Measurements from ENCODE around the gene OCLN.

The OCLN gene

GRCh38 chr5:69489246-69489645, 3.3 kb upstream of the OCLN start:
- peaks cover 4 to 6% of the 10 kb centered on the region in 2 donors for H3K4me1 ChIP-seq (ENCODE audit: control insufficient read depth in 2 of 2, insufficient read depth in 2 of 2, low read length in 2 of 2)
- no peaks in the 10 kb centered on the region for H3K27me3 ChIP-seq (ENCODE audit: control insufficient read depth in 2 of 2, insufficient read depth in 2 of 2, low read length in 2 of 2)
- H3K9me3 ChIP-seq (ENCODE audit: control insufficient read depth in 2 of 2, low read length in 2 of 2): no peaks in the 10 kb centered on the region
- no peak overlapping the region for H3K27ac ChIP-seq (ENCODE audit: low read depth in 2 of 2, low read length in 2 of 2)
- no peaks in the 10 kb centered on the region for H3K36me3 ChIP-seq (ENCODE audit: control insufficient read depth in 2 of 2, insufficient read depth in 2 of 2, low read length in 2 of 2)
- no peak overlapping the region for H3K4me3 ChIP-seq (ENCODE audit: low read length in 2 of 2)
- H3K9ac ChIP-seq (ENCODE audit: low read depth in 1 of 2, low read length in 2 of 2): no peak overlapping the region

- Histone ChIP-seq H3K27me3 (ENCODE audit: control insufficient read depth in 2 of 2, insufficient read depth in 2 of 2, low read length in 2 of 2) (no peaks in the 10 kb centered on the region), H3K27ac (ENCODE audit: low read depth in 2 of 2, low read length in 2 of 2) (no peak overlapping the region), H3K4me3 (ENCODE audit: low read length in 2 of 2) (no peak overlapping the region), H3K9me3 (ENCODE audit: control insufficient read depth in 2 of 2, low read length in 2 of 2) (no peaks in the 10 kb centered on the region), H3K9ac (ENCODE audit: low read depth in 1 of 2, low read length in 2 of 2) (no peak overlapping the region), H3K36me3 (ENCODE audit: control insufficient read depth in 2 of 2, insufficient read depth in 2 of 2, low read length in 2 of 2) (no peaks in the 10 kb centered on the region), H3K4me1 (ENCODE audit: control insufficient read depth in 2 of 2, insufficient read depth in 2 of 2, low read length in 2 of 2) (peaks cover 4 to 6% of the 10 kb centered on the region in 2 donors)
These were observed 1.6 kb upstream of the OCLN start for GRCh38 chr5:69491027-69491426.

GRCh38 chr5:69491838-69492390, 676 bp upstream of the OCLN start:
- Histone ChIP-seq H3K9me3 (ENCODE audit: control insufficient read depth in 2 of 2, low read length in 2 of 2) (no peaks in the 10 kb centered on the region), H3K4me1 (ENCODE audit: control insufficient read depth in 2 of 2, insufficient read depth in 2 of 2, low read length in 2 of 2) (peaks cover 6 to 7% of the 10 kb centered on the region in 2 donors), H3K4me3 (ENCODE audit: low read length in 2 of 2) (peak overlapping the region; percentile 79 to 86), H3K9ac (ENCODE audit: low read depth in 1 of 2, low read length in 2 of 2) (peak overlapping the region; percentile 91 to 97), H3K27me3 (ENCODE audit: control insufficient read depth in 2 of 2, insufficient read depth in 2 of 2, low read length in 2 of 2) (no peaks in the 10 kb centered on the region), H3K27ac (ENCODE audit: low read depth in 2 of 2, low read length in 2 of 2) (peak overlapping the region; percentile 94 to 95), H3K36me3 (ENCODE audit: control insufficient read depth in 2 of 2, insufficient read depth in 2 of 2, low read length in 2 of 2) (no peaks in the 10 kb centered on the region)

- no peaks in the 10 kb centered on the region for H3K36me3 ChIP-seq (ENCODE audit: control insufficient read depth in 2 of 2, insufficient read depth in 2 of 2, low read length in 2 of 2)
- peak overlapping the region; percentile 94 to 95 for H3K27ac ChIP-seq (ENCODE audit: low read depth in 2 of 2, low read length in 2 of 2)
- no peaks in the 10 kb centered on the region for H3K27me3 ChIP-seq (ENCODE audit: control insufficient read depth in 2 of 2, insufficient read depth in 2 of 2, low read length in 2 of 2)
- H3K4me1 ChIP-seq (ENCODE audit: control insufficient read depth in 2 of 2, insufficient read depth in 2 of 2, low read length in 2 of 2): peaks cover 6 to 7% of the 10 kb centered on the region in 2 donors
- H3K9ac ChIP-seq (ENCODE audit: low read depth in 1 of 2, low read length in 2 of 2): peak overlapping the region; percentile 91 to 97
- no peaks in the 10 kb centered on the region for H3K9me3 ChIP-seq (ENCODE audit: control insufficient read depth in 2 of 2, low read length in 2 of 2)
- H3K4me3 ChIP-seq (ENCODE audit: low read length in 2 of 2): peak overlapping the region; percentile 79 to 86
These were observed 369 bp downstream of the OCLN start for GRCh38 chr5:69492923-69493395.

- Histone ChIP-seq H3K4me1 (ENCODE audit: control insufficient read depth in 2 of 2, insufficient read depth in 2 of 2, low read length in 2 of 2) (peaks cover 6 to 7% of the 10 kb centered on the region in 2 donors), H3K9ac (ENCODE audit: low read depth in 1 of 2, low read length in 2 of 2) (peak overlapping the region; percentile 91 to 97), H3K36me3 (ENCODE audit: control insufficient read depth in 2 of 2, insufficient read depth in 2 of 2, low read length in 2 of 2) (no peaks in the 10 kb centered on the region), H3K27ac (ENCODE audit: low read depth in 2 of 2, low read length in 2 of 2) (peak overlapping the region; percentile 94 to 95), H3K9me3 (ENCODE audit: control insufficient read depth in 2 of 2, low read length in 2 of 2) (no peaks in the 10 kb centered on the region), H3K4me3 (ENCODE audit: low read length in 2 of 2) (peak overlapping the region; percentile 79 to 86), H3K27me3 (ENCODE audit: control insufficient read depth in 2 of 2, insufficient read depth in 2 of 2, low read length in 2 of 2) (no peaks in the 10 kb centered on the region)
These were observed 975 bp downstream of the OCLN start for GRCh38 chr5:69493396-69494133.

GRCh38 chr5:69494452-69494851, 1.9 kb downstream of the OCLN start:
- Histone ChIP-seq H3K27ac (ENCODE audit: low read depth in 2 of 2, low read length in 2 of 2) (no peak overlapping the region), H3K4me1 (ENCODE audit: control insufficient read depth in 2 of 2, insufficient read depth in 2 of 2, low read length in 2 of 2) (peaks cover 6 to 7% of the 10 kb centered on the region in 2 donors), H3K36me3 (ENCODE audit: control insufficient read depth in 2 of 2, insufficient read depth in 2 of 2, low read length in 2 of 2) (no peaks in the 10 kb centered on the region), H3K4me3 (ENCODE audit: low read length in 2 of 2) (peak overlapping the region in 1 of 2 donors; percentile 86), H3K27me3 (ENCODE audit: control insufficient read depth in 2 of 2, insufficient read depth in 2 of 2, low read length in 2 of 2) (no peaks in the 10 kb centered on the region), H3K9me3 (ENCODE audit: control insufficient read depth in 2 of 2, low read length in 2 of 2) (no peaks in the 10 kb centered on the region), H3K9ac (ENCODE audit: low read depth in 1 of 2, low read length in 2 of 2) (peak overlapping the region in 1 of 2 donors; percentile 97)

GRCh38 chr5:69497006-69497520, 4.5 kb downstream of the OCLN start:
- Histone ChIP-seq H3K27ac (ENCODE audit: low read depth in 2 of 2, low read length in 2 of 2) (no peak overlapping the region), H3K27me3 (ENCODE audit: control insufficient read depth in 2 of 2, insufficient read depth in 2 of 2, low read length in 2 of 2) (no peaks in the 10 kb centered on the region), H3K9ac (ENCODE audit: low read depth in 1 of 2, low read length in 2 of 2) (no peak overlapping the region)

GRCh38 chr5:69498384-69498783, 5.8 kb downstream of the OCLN start:
- Histone ChIP-seq H3K27me3 (ENCODE audit: control insufficient read depth in 2 of 2, insufficient read depth in 2 of 2, low read length in 2 of 2) (no peaks in the 10 kb centered on the region), H3K4me3 (ENCODE audit: low read length in 2 of 2) (no peak overlapping the region), H3K4me1 (ENCODE audit: control insufficient read depth in 2 of 2, insufficient read depth in 2 of 2, low read length in 2 of 2) (peaks cover 5 to 19% of the 10 kb centered on the region in 2 donors), H3K36me3 (ENCODE audit: control insufficient read depth in 2 of 2, insufficient read depth in 2 of 2, low read length in 2 of 2) (no peaks in the 10 kb centered on the region), H3K9me3 (ENCODE audit: control insufficient read depth in 2 of 2, low read length in 2 of 2) (no peaks in the 10 kb centered on the region), H3K9ac (ENCODE audit: low read depth in 1 of 2, low read length in 2 of 2) (no peak overlapping the region), H3K27ac (ENCODE audit: low read depth in 2 of 2, low read length in 2 of 2) (no peak overlapping the region)

More at GRCh38 chr5:69497006-69497520, 4.5 kb downstream of the OCLN start:
- peaks cover 7 to 16% of the 10 kb centered on the region in 2 donors for H3K4me1 ChIP-seq (ENCODE audit: control insufficient read depth in 2 of 2, insufficient read depth in 2 of 2, low read length in 2 of 2)
- H3K36me3 ChIP-seq (ENCODE audit: control insufficient read depth in 2 of 2, insufficient read depth in 2 of 2, low read length in 2 of 2): no peaks in the 10 kb centered on the region
- H3K4me3 ChIP-seq (ENCODE audit: low read length in 2 of 2): no peak overlapping the region
- H3K9me3 ChIP-seq (ENCODE audit: control insufficient read depth in 2 of 2, low read length in 2 of 2): no peaks in the 10 kb centered on the region

GRCh38 chr5:69502367-69502766, 9.8 kb downstream of the OCLN start:
- no peak overlapping the region for H3K4me3 ChIP-seq (ENCODE audit: low read length in 2 of 2)
- H3K4me1 ChIP-seq (ENCODE audit: control insufficient read depth in 2 of 2, insufficient read depth in 2 of 2, low read length in 2 of 2): peaks cover 3 to 19% of the 10 kb centered on the region in 2 donors
- peaks cover 12% of the 10 kb centered on the region in 2 donors for H3K36me3 ChIP-seq (ENCODE audit: control insufficient read depth in 2 of 2, insufficient read depth in 2 of 2, low read length in 2 of 2)
- peak overlapping the region; percentile 11 to 17 for H3K27ac ChIP-seq (ENCODE audit: low read depth in 2 of 2, low read length in 2 of 2)
- H3K9ac ChIP-seq (ENCODE audit: low read depth in 1 of 2, low read length in 2 of 2): no peak overlapping the region
- no peaks in the 10 kb centered on the region for H3K27me3 ChIP-seq (ENCODE audit: control insufficient read depth in 2 of 2, insufficient read depth in 2 of 2, low read length in 2 of 2)
- H3K9me3 ChIP-seq (ENCODE audit: control insufficient read depth in 2 of 2, low read length in 2 of 2): no peaks in the 10 kb centered on the region

Measured in mucosa of rectum (tissue), 2 donors.